Astrocyte of the hippocampus (primary cell): ENCODE data around the gene RSF1.
"Not testable (repeated sequence)": the region's sequence is repeated elsewhere in the genome, so short reads cannot be mapped to it uniquely, and the experiment has no call there.

ENCODE experiments used
- DNase-seq: peaks from one replicate; pipeline ENCODE4 v3.0.0; 2011; ENCODE audit warnings: low read depth, low spot score

The RSF1 gene

GRCh38 chr11:77695417-77695816 is 125.1 kb downstream of the RSF1 start:
- no peak for DNase-seq

DNA sequence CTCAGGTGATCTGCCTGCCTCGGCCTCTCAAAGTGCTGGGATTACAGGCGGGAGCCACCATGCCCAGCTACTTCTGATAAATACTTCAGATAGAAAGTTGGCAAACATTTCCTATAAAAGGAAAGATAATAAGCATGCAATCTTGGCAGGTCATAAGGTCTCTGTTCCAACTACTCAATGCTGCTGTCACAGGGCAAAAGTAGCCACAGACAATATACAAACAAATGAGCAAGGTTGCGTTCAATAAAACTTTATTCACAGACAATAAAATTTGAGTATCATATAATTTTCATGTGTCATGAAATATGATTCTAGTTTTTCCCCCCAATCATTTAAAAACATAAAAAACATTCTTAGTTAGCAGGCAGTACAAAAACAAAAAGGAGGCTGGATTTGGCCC is 129.9 kb downstream of the RSF1 start:
- DNase-seq, result no peak

GRCh38 chr11:77687088-77687487 is 133.4 kb downstream of the RSF1 start:
- no peak for DNase-seq

- no peak for DNase-seq
Observed at GRCh38 chr11:77677138-77677537, 143.4 kb downstream of the RSF1 start.

GRCh38 chr11:77672264-77672663 is 148.3 kb downstream of the RSF1 start:
- peak; percentile 79 for DNase-seq

DNA sequence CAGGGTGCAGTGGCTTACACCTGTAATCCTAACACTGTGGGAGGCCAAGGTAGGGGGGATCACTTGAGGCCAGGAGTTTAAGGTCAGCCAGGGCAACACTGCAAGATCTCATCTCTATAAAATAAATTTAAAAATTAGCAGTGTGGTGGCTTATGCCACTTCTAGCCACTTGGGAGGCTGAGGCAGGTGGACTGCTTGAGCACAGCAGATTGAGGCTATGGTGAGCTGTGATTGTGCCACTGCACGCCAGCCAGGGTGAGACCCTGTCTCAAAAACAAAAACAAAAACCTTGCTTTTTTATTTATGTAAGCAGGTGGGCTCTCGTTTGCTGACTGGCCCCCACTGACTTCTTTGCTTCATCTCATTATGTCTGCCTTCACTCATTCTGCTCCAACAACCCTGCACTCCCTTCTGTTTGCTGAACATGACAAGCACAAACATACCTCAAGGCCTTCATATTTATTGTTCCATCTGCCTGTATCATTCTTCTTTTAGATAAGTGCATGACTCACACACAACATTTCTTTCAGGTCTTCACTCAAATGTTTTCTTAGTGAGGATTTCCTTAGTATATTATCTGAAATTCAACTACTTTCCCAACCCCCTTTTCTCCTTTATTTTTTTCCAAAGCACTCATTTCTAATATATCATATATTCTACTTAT is 150.5 kb downstream of the RSF1 start:
- peak; percentile 22 for DNase-seq

DNA sequence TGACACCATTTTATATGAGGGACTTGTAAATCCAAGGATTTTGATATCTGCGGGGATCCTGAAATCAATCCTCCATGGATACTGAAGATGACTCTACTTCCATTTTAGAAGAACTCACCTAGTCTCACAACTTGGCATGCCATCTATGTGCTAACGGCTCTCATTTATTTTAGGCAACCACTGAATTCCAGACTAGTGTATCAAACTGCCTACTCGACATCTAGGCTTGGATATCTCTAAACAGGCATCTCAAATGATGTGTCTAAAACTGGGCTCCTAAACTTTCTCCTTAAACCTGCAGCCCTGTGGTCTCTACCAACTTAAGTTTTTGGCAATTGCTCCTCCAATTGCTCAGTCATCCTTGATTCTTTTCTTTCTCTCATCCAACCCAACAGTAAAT is 151.8 kb downstream of the RSF1 start:
- peak; percentile 20 for DNase-seq

- DNase-seq, result no peak
Observed at GRCh38 chr11:77665240-77665965, 155.1 kb downstream of the RSF1 start.

GRCh38 chr11:77661670-77662069 is 158.9 kb downstream of the RSF1 start:
- no peak for DNase-seq

- DNase-seq, result no peak
Observed at GRCh38 chr11:77660947-77661346, 159.6 kb downstream of the RSF1 start.

DNA sequence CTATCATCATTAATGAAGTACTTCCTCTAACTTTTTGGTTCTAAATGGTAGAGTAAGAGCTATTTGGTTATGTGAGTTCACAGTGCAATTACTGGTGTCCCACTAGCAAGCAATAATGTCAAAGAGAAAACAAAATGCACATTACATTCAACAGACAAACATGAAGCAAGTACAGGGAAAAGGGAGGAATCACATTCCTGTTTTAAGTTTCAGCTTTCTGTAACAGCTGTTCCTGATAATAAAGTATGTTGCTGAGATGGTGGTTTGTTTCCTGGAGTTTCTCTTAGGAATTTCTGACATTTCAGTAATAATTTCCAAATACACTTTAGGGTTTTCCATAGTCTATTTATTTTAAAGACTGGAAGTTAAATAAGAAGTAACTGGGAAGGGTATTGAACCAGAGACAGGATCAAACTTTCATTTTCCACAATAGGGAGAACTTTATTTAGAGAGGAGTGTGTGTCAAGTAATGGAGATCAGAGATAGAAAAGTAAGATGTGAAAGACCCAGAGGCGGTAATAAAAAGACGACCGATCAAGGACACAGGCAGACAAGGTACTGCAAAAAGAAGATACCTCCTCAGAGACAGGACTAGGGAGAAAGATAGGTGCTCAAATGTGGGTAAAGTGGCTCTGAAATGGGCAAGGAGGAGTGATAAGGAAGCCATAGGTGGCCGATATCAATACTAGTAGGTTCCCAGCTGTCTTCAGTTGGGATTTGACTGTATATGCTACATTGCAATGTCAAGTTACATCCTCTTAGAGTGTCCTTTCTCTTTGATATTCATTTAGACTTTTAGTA is 162.1 kb downstream of the RSF1 start:
- no peak for DNase-seq

- DNase-seq, result no peak
Observed at GRCh38 chr11:77656362-77656761, 164.2 kb downstream of the RSF1 start.

DNA sequence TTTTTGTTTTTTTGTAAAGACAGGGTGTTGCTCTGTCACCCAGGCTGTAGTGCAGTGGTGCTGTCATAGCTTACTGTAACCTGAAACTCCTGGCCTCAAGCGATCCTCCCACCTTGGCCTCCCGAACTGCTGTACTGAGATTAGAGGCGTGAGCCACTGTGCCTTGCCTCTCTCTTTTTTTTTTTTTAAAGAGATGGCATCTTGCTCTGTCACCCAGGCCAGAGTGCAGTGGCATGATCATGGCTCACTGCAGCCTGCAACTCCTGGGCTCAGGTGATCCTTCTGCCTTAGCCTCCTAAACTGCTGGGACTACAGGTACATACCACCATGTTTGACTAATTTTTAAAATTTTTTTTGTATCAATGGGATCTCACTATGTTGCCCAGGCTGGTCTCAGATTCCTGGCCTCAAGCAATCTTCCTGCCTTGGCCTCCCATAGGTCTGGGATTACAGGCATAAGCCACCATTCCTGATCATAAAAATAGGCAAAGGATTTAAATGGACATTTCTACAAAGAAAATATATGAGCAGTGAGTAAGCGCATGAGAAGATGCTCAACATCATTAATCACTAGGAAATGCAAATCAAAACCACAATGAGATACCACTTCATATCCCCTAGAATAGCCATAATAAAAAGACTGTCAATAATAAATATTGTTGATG is 165.6 kb downstream of the RSF1 start:
- DNase-seq, result no peak

DNA sequence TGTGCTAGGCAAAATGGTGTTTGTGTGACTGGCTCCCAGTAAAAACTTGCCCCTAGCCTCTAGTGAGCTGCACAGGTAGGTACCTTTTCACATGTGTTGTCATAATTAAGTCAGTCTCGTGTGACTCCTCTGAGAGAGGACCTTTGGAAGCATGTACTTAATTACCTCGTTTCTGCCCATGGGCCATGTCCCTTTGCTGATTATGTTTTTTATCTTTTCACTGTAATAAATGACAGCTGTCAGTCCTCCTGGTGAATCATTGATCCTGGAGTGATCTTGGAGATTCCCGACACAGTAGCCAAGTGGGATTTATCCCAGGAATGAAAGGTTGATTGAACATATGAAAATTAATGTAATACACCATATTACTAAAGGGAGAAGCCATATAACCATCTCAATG is 170.4 kb downstream of the RSF1 start:
- no peak for DNase-seq

- DNase-seq, result no peak
Observed at GRCh38 chr11:77647654-77648305, 172.7 kb downstream of the RSF1 start.

DNA sequence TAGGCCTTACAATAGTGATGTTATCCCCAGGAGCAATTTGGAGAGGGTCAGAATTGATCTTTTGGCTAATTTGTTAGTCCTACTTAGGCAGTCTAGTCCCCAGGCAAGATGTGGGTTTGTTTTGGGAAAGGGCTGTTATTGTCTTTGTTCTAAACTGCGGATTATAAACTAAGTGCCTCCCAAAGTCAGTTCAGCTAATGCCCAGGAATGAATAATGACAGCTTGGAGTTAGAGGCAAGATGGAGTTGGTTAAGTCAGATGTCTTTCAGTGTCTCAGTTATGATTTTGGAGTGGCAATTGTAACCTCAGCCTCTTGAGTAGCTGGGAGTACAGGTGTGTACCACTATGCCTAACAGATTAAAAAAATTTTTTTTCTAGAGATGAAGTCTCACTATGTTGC is 175.6 kb downstream of the RSF1 start:
- no peak for DNase-seq

DNA sequence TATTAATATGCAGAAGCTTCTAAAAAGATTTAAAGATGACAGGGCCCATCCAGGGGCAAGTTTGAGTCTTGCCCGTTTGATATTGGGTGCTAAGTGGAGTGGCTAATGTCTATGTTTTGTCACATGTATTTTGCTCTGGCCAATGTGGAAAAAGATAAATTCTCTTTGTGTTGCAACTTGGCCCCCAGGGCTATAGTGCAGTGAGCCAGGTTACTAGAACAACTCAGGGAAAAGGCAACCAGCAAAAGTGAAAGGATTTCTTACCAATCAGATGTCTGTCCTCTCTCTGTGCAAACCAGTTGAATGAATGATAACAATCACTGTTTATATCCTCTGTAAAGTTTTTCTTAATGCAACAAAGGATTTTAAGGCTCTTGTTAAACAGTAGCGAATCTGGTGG is 178.3 kb downstream of the RSF1 start:
- no peak for DNase-seq

DNA sequence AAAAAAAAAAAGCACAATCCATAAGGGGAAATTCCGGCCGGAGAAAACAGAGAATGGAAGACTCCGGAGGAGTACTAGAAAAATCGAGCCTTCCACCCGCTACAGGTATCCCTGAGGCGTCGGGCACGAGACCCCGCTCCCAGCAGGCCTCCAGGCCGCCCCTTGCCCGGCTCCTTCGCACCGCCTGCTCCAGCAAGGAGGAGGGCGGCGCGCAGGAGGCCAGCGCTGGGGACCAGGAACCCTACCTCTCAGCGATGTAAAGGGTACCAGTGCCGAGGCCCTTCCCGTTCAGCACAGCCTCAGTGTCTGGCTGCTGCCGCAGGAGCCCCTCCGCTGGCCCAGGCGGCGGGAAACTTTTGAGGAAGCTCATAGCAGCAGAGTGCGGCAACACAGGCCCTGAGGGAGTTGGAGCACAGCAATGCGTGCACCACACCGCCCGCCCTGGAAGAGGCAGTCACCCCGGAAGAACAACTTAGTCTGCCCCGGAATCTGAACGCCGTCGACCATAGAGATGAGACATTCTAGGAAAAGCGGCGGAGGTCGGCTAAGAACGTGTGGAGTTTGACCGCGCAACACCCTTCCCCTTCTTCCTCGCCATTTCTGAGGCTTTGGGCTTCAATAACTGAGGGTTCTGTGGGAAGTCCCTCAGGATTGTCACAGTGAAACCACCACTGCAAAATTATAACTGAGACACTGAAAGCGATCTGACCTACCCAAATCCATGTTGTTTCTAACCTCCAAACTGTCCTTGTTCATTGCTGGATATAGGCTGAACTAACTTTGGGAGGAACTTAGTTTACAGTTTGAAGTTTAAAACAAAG is 183.0 kb downstream of the RSF1 start, which contains the start of gene CLNS1A:
CLNS1A (minus strand) TSS at position 450 of the 821 bp plus-strand sequence; CDS start at position 370, 80 bp downstream.
- DNase-seq, result peak; percentile 93

- DNase-seq, result no peak
Observed at GRCh38 chr11:77636731-77637344, 183.7 kb downstream of the RSF1 start.

DNA sequence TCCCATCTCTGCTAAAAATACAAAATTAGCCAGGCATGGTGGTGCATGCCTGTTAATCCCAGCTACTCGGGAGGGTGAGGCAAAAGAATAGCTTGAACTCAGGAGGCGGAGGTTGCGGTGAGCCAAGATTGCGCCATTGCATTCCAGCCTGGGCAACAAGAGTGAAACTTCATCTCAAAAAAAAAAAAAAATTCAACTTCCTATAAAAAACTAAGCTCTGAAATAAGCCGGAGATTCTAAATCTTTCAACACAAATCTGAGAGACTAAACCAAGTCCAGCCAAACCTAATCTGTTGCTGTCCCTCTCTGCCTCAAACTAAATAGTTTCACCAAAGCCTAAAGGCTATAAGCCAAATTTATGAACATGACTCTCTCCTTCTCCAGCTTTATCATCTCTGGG is 186.6 kb downstream of the RSF1 start:
- not testable (repeated sequence) for DNase-seq
